Measurements from ENCODE around the gene HES5. TPM values are rescaled to one million over a fixed set of nuclear protein-coding genes. Genes with fewer than 3 reads are reported as not detected.

HES5 gene, protein sequence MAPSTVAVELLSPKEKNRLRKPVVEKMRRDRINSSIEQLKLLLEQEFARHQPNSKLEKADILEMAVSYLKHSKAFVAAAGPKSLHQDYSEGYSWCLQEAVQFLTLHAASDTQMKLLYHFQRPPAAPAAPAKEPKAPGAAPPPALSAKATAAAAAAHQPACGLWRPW
- total RNA-seq (2022; extraction: Qiagen RNA extraction; ENCODE audit: low read depth), result not detected in 5 replicates

GRCh38 chr1:2529784-2530512, at the start of gene HES5:
TSS of gene HES5 (minus strand) at chr1:2530263. CDS start at chr1:2530164, 99 bp downstream.

DNA sequence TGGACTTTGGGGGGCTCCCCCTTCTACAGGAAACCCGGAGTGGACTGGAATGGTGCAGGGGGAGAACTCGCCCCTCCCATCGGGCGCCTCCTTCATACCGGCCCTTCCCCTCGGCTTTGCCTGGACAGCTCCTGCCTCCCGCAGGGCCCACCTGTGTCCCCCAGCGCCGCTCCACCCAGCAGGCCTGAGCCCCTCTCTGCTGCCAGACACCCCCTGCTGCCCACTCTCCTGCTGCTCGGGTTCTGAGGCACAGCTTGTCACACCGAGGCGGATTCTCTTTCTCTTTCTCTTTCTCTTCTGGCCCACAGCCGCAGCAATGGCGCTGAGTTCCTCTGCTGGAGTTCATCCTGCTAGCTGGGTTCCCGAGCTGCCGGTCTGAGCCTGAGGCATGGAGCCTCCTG, 26.2 kb upstream of the HES5 start, which contains the start of gene TNFRSF14:
TSS of gene TNFRSF14 (plus strand) at position 95 of the 401 bp plus-strand sequence. CDS start at position 389, 294 bp downstream.

GRCh38 chr1:2525920-2526823, 3.9 kb downstream of the HES5 start, which contains the start of gene PANK4:
TSS of gene PANK4 (minus strand) at chr1:2526596. CDS start at chr1:2526587, 9 bp downstream.

Other genes starting within 250 kb of the HES5 start
- 5.3 to 9.2 TPM (median 6.6 TPM) in 5 replicates for gene MORN1, start 138.7 kb downstream of the HES5 start, total RNA-seq (2022; extraction: Qiagen RNA extraction; ENCODE audit: low read depth)
- 109 to 128 TPM (median 121 TPM) in 5 replicates for gene RER1, start 138.4 kb downstream of the HES5 start, total RNA-seq (2022; extraction: Qiagen RNA extraction; ENCODE audit: low read depth)
- 14.7 to 24.3 TPM (median 22.4 TPM) in 5 replicates for gene PEX10, start 117.7 kb downstream of the HES5 start, total RNA-seq (2022; extraction: Qiagen RNA extraction; ENCODE audit: low read depth)
- gene PLCH2, start 54.0 kb downstream of the HES5 start, total RNA-seq (2022; extraction: Qiagen RNA extraction; ENCODE audit: low read depth), result 0.23 to 0.48 TPM (median 0.25 TPM) in 5 replicates
- gene PANK4, start 3.7 kb downstream of the HES5 start, total RNA-seq (2022; extraction: Qiagen RNA extraction; ENCODE audit: low read depth), result 8.7 to 14.4 TPM (median 10.6 TPM) in 5 replicates
- gene TNFRSF14, start 26.1 kb upstream of the HES5 start, total RNA-seq (2022; extraction: Qiagen RNA extraction; ENCODE audit: low read depth), result 0.21 to 0.67 TPM (median 0.30 TPM) in 4 of 5 replicates, not detected in the other
- gene PRXL2B, start 56.5 kb upstream of the HES5 start, total RNA-seq (2022; extraction: Qiagen RNA extraction; ENCODE audit: low read depth), result 14.5 to 24.7 TPM (median 23.3 TPM) in 5 replicates
- not detected in 5 replicates for gene MMEL1, start 102.8 kb upstream of the HES5 start, total RNA-seq (2022; extraction: Qiagen RNA extraction; ENCODE audit: low read depth)

All from A549 treated with ZK216348 at 1 μM for 4 hours (cell line).